ENCODE measurements around the gene PPDPF.

The PPDPF gene

DNA sequence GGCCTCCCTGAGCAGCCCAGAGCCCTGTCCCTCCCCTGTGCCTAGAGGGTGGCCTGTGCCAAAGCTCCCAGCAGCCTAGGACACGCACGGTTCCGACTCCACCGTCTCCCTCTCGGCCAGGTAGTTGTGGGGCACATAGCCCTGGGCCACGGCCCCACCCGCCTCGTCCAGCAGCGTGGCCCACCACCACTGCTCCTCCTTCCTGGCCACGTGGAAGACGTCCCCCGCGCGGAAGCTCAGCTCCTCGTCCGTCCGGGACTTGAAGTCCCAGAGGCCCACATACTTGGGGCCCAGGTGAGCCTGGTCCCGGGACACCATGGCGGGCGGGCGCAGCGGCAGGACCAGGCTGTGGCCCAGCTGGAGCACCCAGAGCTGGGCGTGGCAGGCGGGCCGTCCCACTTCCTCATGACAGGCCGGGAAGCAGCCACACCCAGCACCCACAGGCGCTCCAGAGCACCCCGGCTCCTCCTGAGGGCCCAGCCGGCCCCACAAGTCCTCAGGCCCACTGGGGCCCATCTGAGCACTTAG is 16.5 kb downstream of the PPDPF start, which contains the start of gene PTK6:
TSS of gene PTK6 (minus strand) at position 380 of the 528 bp plus-strand sequence. CDS start at position 318, 62 bp downstream.
- DNase-seq, result no peak

DNA sequence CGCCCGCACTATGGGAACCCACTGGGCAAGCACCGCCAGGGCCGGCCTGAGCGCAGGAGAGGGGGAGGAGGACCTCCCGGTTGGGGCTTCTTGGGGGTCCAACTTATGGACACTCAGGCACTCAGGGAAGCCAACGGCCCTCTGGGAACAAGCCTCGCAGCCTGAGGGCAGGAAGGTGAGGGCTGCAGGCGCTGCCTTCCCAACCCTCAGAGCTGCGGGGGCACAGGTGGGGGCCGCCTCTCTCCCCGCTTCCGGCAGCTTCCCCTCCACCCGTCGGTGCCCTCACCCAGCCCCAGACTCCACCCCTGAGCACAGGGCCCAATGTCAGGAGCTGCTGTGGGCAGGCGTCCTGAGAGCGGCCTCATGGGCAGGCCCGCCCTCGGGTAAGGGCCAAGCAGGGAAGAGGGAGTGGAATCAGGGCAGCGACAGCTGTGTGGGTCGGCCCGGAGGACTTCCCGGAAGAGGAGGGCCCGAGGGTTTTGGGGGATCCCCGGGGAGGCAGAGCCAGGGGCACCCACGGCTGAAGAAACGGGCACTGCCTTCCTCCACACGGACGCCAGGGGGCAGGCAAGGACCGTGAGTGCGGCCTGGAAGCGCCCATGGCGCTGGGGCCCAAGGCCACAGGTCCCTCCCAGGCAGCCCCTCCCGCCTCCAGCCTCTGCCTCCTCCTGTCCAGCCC is 17.1 kb downstream of the PPDPF start:
- DNase-seq, result peak; percentile 81

DNA sequence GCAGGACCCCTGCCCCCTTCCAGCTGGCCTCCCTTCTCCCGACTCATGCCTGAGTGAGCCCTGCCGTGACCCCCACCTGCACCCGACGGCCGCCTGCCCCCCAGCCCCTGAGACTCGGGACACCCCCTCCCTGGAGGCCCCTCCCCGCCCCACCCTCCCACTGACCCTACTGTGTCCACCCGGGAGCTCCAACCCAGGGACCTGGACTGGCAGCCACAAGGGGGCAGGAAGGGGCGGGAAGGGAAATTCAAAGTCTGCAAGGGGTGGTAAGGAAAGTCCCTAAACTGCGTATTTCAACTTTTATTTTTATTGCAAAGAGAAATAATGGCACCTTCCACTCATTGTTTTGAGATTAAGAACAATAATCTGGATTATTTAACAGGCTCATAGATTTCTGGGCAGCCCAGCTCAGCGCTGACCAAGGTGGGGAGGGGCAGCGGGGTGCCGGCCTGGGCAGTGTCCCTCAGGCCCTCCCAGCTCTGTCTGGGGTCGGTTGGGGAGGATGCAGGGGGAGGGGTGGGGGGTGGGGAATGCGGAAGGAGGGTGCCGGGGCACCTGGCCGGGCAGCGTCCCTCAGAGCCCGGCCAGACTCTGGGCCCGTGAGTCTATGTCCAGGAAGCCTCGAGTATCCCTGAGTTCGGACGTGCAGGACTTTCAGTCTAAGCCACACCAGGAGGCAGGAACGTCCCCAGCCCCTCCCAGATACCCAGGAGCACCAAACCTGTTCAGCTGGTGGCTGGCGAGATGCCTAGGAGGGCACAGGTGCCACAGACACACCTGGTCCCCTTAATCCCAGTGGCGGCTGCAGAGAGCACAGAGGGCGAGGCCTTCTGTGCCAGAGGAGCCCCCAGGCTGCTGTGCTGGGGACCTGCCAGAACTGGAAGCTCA is 17.9 kb downstream of the PPDPF start:
- no peak for DNase-seq

DNA sequence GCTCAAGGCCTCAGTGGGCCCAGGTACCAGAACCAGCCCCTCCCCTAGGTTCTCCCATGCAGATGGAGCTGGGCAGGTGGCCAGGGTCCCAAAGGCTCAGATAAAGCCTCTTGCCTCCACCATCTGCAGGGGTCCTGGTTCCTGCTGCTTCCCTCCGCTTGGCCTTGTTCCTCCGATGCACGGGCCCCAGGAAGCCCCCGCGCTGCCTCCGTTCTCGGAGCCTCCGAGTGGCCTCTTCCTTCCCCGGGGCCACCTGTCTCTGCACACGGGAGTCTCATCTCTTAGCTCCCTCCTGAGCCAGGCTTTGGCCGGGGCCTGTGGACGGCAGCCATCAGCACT is 18.5 kb downstream of the PPDPF start:
- no peak for DNase-seq

DNA sequence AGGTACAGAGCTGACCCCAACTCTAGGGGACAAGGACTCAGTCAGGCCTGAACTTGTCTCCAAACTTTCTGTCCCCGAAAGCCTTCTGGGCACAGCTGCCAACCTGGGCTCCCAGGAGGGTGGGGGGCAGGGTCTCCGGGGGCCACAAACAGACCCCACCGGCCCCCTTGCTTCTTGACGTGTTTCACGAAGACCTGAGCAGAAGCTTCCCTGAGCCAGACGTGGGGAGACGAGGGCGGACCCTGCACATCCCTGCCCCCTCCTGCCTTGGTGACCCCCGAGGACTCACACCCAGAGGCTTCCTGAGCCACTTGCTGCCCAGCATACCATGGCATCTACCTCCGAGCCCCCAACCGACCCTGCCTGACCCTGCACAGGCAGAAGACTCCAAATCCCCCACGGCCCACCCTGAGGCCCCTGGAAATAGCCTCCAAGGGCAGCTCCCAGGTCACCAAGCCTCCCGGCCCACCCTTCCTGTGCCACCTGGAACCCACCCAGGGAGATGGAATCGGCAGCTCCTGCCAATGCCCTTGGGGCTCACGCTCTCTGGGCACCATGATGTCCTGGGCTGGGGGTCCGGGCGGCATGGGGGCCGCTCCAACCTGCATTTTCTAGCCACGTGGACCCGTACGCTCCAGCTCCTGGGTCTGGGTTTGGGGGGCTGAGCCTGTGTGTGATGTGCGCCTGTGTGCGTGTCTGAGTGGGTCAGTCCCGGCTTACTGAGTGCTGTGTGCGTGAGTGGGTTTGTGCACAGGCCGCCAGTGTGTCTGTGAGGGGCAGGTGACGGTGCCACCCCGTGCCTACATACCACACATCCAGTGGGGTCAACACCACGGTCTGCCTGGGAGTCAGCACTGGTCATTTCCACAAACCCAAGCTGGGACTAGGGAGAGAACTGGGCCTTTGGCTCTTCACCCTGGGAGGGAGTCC is 19.1 kb downstream of the PPDPF start:
- peak; percentile 2 for DNase-seq

DNA sequence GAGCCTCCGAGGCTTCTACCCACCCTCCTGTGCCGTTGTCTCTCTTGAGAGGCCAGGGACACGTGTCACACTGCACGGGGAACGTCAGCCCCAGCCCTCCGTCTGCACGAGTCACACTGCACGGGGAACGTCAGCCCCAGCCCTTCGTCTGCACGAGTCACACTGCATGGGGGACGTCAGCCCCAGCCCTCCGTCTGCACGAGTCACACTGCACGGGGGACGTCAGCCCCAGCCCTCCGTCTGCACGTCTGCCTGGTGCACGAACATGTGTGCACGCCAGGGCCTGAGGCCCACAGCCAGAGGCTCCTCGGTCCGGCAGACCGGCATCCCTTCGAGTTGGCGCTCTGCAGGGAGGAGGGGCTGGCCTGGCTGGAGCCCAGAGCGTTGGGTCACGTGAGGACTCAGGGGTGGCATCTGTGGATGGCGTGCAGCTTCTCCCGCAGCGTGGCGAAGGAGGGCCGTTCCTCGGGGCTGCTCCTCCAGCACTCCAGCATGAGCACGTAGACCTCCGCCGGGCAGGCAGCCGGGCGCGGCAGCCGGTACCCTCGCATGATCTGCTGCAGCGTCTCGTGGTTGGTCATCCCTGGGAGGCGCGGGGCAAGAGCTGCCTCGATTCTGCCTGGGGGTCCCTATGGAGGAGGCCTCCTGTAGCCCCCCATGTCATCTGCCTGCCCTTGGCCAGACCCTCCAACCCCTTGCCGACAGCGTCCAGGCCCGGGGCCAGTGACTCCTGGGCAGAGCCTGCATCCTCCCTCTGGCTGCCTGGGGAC is 20.0 kb downstream of the PPDPF start:
- DNase-seq, result peak; percentile 47

DNA sequence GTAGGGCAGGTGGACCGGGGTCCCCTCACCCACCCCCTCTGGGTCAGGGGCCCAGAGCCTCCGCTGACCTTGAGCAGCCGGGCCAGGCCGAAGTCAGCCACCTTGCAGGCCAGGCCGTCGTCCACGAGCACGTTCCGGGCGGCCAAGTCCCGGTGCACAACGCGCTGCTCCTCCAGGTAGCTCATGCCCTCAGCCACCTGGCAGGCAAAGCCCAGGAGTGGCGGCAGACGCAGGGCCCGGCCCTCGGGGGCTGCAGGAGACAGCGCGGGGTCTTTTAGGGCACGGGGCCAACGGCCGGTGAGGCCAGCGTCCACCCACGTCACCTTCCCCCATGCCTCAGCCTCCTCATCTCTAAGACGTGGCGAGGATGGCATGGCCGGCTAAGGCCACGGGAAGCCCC is 20.8 kb downstream of the PPDPF start:
- peak; percentile 9 for DNase-seq

DNA sequence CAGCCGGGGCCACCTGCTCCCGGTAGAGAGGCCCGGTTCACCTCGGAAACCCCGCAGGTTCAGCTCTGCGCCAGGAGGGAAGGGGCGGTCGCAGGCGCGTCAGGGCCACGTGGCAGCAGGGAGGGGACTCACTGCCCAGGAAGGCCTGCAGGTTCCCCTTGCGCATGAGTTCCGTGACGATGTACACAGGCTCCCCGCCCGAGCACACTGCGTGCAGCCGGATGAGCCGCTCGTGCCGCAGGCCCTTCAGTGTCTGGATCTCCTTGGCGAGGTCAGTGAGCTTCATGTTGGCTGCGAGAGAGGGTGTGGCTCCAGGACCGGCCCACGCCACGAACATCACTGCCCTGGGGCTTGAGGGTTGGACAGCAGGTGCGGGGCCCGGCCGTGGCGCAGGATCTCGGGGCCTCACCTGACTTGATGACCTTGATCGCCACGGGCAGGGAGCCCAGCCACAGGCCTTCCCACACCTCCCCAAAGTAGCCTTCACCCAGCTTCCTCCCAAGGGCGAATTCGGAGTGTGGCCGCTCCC is 21.5 kb downstream of the PPDPF start:
- DNase-seq, result no peak

DNA sequence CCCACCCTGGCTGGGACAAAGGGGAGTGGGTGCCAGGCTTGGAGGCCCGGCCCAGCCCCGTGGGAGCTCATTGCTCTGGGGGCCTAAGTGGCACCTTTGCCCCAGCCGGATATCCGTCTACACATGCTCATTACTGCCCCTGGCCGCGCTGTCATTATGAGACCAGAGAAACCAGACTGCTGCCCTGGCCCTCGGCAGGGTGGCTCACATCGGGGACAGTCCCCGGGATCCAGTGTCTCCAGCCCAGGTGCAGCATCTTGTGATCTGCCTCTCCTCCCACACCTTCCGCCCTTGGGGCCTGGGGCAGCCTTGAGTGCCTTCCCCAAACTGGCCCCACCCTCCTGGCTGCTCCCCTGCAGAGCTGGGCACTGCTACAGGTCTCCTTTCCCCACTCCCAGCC is 22.1 kb downstream of the PPDPF start:
- DNase-seq, result no peak

DNA sequence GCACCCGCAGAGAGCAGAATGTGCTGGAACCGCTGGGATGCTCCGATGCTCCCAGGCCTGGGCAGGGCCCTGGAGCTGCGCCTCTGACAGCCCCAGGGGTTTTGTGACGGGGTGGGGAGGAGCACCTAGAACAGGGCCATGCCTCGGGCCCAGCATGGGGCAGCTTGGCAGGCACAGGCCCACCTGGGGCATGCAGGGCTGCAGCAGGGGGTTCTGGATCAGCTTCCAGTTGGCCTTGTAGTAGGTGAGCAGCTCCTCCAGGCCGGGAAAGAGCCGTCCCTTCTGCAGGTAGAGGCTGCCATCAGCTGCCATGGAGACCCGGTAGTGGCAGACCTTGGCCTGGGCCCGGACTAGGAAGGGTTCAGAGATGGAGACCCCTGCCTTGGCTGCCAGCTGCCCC is 22.6 kb downstream of the PPDPF start:
- no peak for DNase-seq

DNA sequence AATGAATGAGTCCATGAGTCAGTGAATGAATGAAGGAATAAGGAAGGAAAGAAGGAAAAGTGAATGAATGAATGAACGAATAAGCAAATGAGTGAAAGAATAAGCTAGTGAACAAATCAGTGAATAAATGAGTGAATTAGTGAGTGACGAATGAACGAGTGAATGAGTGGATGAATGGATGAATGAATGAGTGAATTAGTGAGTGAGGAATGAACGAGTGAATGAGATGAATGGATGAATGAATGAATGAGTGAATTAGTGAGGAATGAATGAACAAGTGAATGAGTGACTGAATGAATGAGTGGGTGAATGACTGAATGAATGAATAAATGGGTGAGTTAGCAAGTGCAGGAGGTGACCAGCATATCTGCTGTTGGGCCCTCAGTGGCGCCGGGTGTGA is 23.2 kb downstream of the PPDPF start:
- DNase-seq, result no peak

DNA sequence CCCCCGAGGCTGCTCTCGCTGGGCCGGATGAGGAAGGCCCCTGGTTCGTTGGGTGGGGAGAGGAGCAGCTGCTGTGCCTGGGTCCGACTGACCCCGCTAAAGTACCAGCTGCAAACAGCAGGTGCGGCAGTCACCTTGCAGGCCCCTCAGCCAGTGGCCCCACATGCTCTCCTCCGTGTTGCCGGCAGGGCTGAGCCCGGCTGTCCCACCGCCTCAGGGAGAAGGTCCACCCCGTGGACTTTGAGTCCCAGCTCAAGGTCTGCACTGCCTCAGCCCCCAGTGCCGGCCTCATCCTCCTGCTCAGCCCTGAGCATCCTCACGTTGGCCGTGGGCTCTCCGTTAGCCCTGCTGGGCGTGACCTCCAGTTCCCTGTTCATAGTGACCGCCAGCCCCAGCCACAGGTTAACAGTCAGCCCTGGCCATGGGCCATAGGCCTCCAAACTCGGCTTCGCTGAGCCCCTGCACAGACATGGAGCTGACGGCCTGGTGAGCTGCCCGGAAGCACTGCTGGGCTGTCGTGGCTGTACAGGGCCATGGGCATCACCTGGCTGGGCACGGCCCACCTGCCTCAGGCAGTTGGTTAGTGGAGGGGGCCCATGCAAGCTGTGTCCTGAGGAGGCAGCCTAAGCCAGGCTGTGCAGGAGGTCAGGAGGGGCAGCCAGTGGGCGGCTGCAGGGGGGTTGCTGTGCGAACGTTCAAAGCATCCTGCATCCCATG is 23.8 kb downstream of the PPDPF start:
- DNase-seq, result no peak

DNA sequence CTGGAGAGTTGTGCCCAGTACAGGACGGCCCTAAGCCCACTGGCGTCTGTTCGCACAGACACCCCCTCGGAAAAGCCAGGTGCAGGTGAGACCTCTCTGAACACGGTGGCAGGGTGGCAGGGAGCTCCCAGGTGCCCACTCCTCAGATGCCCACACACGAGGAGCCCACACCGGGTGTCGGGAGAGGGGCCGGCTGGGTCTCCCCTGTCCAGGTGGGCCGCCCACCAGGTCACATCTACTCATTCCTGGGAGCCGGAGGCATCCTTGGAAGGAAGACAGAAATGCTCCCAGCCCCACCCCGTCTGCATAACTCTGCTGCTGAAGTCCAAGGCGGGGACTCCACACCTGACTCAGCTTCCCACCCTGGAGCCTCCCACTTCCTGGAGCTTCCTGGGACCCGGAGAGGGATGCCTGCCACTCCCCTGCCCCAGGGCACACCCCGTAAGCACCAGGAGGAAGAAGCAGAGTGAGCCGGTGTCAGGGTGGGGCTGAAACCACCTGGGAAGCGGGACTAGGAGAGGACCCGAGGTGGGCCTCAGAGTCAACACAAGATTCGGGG is 24.5 kb downstream of the PPDPF start:
- DNase-seq, result no peak

DNA sequence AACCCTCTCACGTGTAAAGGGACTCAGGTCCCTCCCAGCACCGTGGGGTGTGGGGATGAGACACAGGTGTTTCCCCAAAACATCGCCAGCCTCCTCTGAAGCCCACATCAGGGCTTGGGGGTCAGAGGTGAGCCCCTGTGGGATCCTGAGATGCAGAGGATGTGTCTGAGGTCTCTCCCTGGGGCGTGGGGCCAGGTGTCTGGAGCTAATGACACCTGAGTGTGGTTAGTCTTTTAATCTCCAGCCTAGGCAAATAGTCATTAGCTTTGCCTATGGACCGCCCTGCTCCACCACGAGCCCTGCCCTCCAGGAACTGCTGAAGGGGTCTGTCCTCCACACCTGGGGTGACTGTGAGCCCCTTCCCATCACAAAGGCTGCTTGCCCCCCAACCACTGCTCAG is 25.2 kb downstream of the PPDPF start:
- DNase-seq, result no peak

DNA sequence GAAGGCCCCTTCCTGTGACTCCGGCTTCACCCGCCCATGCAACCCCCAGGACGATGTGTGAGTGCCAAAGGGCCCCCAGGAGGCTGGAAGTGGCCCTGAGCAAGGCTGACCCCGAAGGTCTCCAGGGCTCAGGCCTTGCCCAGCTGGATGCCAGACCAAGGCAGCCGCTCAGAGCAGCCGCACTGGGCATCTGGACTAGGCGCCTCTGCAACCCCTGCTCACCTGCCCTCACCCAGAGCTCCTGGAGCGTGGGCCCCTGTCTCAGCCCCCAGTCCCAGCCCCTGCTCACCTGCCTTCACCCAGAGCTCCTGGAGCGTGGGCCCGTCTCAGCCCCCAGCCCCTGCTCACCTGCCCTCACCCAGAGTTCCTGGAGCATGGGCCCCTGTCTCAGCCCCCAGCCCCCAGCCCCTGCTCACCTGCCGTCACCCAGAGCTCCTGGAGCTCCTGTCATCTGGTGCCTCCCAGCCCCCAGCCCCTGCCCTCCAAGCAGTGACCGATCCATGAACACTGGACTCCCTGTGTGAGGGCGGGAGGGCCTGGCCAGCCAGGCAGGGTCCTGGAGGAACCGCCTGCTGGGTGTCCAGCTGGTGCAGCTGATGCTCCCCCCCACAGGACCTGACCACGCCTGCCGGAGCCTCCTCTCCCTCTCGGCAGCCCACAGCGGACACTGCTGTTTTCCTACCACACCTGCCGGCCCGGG is 25.8 kb downstream of the PPDPF start:
- DNase-seq, result no peak

DNA sequence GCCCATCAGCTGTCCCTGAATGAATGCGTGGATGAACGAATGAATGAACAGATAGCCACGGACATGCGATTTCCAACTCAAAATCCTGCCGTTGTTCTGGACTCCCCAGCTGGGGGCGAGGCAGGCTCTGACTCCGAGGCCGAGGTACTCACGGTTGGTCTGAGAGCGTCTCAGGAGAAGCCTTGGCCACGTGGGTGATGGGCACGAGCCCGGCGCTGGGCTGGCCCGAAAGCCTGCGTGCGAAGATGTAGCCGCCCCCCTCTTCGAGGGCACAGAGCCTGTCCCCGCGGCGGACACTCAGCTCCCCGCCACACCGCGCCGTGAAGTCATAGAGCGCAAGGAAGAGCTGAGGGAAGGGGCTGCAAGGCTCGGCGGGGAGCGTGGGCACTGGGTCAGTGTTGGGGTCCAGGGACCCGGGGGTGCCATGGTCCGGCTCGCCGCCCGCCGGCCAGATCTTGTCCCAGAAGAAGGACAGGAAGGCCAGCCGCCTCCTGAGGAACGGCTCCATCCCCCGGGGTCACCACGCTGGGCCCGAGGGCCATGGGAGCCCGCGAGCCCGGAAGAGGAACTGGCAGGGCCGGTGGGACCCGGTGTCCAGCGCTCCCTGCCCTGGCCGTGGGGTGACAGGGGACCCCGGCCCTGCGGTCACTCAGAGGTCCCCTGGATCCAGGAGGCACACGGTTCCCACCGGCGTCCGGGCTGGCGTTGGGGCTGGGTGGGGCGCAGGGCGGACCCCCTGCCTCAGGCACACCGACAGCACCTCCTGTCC is 26.6 kb downstream of the PPDPF start:
- no peak for DNase-seq

DNA sequence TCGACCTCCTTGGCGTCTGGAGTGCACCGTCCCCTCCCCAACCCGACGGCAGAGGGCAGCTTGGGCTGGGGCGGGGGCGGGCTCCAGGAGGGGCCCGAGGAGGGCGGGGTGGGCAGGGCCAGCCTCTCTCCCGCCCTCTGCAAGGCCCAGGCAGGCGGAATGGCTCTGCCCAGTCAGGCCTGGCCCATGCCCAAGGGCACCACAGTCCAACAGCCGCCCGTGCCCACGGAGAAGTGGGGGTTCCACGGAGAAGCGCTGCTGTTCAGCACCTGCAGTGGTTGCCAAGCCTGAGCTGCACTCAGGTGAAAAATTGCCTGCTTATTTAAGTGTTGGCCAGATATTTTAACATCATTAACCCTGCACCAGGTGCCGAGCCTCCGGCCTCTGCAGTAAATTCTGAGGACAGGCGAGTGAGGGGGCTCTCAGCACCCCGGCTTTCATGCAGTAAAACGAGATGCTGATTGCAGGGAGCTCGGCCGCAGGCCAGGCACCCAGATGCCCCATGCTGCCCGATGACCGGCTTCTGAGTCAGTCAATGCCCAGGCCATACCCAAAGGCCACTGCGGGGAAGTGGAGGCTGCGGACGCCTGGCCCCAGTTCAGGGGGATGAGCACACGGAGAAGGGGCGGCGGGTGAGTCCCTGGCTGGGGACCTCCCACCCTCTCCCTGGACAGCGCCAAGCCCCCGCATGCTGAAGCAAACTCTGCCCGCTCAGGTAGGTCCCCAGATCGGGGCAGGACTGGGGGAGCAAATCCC is 27.3 kb downstream of the PPDPF start, which contains the start of gene SRMS:
TSS of gene SRMS (minus strand) at position 25 of the 756 bp plus-strand sequence. CDS start 286 bp downstream, outside the sequence.
- DNase-seq, result no peak

DNA sequence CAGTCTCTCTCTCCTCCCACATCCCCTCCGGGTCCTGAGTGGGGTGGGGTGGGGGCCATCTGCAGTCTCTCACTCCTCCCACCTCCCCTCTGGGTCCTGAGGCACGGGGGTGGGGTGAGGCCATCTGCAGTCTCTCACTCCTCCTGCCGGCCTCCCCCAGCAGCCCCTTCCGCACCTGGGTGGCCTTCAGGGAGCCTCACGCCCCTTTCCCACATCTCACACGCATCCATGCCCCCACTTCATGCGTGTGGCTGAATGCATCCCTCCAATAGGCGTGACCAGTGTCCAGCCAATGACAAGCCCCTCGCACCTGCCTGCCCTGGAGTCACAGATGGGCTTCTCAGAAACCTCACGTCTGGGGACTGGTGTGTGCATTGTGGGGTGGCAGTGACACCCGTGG is 28.0 kb downstream of the PPDPF start:
- no peak for DNase-seq

Data from right kidney (tissue), 1 donor.